GM21390 (cell line): Measurements from ENCODE around the gene DNAJC11.

Source experiments
- ATAC-seq: cut with Tn5 transposase; IDR thresholded peaks from one replicate; pipeline ENCODE4 v1.9.1; 2021; ENCODE audit not compliant: unreplicated experiment

The DNAJC11 gene

DNA sequence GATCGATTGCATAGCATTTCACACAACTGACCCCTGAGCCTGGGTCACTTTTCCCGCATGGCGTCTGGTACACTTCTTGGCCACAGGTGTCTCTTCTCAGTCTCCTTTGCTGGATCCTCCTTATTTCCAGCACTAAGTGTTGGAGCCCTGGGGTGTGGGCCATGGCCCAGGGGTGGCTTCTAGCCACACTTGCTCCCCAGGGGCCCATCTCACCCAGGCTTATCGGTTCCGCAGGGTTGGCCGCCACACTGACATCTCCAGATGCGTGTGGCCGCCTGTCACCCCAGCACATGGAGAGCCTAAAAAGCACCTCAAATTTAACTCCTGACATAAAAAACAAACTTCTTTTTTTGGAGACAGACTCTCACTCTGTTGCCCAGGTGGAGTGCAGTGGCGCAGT is 74.6 kb downstream of the DNAJC11 start:
- ATAC-seq, result no peak

DNA sequence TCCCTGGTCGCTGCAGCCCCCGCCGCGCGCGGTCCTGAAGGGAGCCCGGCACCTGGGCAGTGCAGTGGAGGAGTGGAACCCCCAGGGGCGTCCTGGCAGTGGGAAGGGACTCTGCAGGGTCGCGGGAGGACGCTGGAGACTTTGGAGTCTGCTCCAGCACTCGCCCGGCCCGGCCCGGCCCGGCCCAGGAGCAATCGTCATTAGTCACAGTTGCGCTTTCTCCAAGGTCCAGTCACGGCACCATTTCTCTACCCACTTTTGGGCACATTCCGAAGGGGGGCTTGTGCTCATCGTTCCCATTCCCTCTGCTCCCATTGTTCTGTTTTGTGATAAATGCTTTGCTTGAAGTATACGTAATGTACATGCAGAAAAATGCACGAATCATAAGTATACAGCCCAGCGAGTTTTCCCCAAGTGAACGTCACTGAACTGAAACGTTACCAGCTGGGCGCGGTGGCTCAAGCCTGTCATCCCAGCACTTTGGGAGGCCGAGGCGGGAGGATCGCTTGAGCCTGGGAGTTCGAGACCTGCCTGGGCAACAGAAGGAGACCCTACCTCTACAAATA is 75.9 kb downstream of the DNAJC11 start:
- no peak for ATAC-seq

DNA sequence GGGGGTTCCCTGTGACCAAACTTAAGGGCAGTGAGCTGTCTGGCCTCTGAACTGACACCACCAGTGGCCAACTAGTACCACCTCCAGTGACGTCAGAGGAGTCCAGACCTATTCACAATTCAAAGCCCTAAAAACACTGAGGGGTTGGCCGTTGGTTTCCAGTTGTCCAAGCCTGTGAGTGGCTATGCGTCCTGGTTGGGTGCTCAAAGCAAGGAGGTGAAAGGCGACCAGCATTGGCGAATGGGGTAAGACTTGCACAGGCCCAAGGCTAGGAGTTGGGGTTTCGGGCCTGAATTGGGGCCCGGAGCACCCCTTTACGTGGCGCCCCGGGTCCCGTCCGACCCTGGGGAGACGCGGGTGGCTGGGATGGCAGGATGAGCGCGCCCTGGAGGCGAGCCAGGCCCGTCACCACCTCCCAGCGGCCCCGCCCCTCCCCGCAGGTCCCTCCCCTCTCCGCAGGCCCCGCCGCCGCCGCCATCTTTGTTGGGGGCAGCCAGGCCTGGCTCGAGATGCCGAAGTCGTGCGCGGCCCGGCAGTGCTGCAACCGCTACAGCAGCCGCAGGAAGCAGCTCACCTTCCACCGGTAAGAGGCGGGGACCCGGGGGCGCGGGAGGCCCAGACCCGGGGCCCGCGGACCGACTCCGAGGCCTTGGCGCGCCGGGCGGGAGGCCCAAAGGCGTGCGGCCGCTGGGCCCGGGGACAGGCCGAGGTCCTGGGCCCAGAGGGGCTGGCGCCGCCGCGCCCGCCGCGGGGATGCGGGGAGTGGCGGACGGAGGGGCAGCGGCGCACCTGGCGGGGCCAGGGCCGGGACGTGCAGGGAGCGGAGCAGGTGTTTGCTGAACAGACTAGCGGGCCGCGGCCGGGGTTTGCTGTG is 76.7 kb downstream of the DNAJC11 start, which contains the start of gene THAP3:
THAP3 (plus strand) TSS at position 159 of the 874 bp plus-strand sequence; CDS start at position 510, 351 bp downstream.
- peak; percentile 82 for ATAC-seq

DNA sequence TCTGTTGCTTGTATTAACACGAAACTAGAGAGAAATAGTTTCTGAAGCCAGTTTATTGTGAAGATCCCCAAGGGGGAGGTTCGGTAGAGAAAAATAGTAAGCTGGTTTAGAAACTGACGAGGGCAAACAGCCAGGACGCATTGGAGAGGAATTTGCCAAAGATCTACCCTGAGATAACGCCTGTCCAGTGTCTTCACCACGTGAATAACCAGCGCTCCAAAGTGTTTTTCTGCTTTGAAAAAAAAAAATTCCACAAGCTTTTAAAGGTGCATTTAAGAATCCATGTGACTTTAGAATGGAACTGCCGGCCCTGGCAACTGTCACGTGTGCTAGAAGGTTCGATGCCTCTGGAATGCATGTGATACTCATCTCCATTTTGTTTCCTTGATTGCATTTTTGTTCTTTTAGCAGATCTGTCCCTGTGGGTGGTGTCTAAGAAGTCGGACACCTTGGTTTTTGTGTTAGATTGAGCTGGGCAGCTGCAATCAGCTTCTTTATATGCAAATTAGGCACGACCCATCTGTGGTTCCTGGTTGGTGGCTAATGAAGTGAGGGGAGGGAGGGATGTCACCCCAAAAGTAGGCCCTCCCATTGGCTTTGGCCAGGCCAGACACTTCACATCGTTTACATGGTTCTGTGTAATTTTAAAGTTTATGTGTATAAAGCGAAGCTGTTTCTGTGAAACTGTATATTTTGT is 78.2 kb downstream of the DNAJC11 start:
- ATAC-seq, result no peak

DNA sequence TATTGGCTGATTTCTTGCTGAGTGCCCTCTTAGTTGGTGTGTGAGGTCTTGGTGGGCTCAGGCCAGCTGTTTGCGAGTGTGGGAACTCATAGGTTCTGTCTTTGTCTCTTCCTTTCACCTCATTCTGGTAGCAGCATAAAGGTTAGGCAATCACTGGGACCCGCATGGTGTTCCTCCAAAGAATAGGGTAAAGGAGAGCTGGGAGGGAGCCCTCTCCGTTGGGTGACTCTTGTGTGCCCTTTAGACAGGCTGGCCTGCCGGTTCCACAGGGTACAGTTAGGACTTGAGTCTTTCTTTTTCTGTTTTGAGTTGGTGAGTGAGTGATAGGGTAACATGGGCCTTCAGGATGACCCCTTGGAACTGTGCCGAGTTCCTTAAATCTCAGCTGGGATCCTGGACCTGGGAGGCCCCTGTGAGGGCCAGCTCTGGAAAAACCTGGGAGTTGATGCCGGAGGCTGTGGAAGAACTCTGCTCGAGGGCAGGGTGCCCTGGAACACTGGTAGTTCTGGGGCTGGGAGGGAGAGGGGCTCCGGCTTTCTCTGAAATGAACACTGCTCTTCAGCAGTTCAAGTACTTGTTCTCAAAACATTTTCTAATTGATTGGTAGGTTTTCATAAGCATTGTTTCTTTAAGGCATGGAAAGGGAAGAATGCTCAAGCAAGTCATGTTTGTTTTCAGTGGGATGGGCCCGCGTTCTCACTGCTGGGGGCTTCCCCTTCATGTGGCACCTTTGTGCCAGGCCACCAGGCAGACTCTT is 79.0 kb downstream of the DNAJC11 start:
- ATAC-seq, result no peak

DNA sequence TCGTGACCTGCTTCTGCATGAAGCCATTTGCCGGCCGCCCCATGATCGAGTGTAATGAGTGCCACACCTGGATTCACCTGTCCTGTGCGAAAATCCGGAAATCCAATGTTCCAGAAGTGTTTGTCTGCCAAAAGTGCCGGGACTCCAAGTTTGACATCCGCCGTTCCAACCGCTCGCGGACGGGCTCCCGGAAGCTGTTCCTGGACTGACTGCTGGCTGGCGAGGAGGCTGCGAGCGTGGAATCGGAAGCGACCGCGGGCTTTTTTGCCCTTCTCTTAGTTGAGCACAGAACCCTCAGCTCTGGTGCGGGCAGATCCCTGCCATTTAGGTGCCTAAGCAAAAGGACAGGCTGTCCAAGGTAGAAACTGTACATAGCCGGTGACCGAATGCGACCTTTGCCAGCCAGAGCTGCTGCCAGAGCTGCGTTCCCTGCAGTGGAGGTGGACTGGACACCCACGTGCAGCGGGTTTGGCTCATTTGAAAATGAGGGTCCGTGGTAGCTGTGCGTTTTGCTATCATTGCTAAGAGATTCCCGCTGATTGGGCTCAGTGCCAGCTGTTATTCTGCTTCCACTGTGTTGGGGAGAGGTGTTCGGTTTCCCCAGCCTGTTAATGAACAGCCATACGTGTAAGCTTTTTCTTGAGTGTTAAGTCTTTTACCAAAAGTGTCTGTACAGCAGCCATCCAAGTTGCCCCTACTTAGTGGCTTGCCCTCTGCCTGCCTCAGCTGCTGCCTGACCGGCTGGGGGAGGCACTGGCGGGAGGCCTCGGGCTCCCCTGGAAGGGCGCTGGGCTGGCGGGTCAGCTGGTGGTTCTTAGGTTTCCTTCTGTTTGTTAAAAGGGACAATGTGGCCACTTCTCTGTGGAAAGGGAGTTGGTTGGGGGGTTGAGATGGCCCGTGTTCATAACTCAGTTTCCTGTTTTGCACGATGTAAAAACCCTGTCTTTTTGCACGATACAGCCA is 79.9 kb downstream of the DNAJC11 start:
- ATAC-seq, result no peak

DNA sequence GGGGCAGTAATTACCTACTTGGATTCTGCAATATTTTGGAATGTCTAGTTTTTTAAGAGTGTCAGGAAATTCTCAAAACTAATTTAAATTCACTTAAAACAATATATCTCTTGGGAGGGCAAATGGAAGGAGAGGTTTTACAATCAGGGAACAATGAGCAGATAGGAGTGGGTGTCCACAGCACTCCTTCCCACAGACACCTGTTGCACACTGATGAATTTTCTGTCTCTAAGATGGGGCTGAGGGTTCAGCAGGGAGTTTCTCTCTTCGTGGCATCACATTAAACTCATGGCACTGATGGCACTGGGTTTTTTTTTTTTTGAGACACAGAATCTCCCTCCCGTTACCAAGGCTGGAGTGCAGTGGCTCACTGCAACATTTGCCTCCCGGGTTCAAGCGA is 82.6 kb downstream of the DNAJC11 start:
- ATAC-seq, result no peak

DNA sequence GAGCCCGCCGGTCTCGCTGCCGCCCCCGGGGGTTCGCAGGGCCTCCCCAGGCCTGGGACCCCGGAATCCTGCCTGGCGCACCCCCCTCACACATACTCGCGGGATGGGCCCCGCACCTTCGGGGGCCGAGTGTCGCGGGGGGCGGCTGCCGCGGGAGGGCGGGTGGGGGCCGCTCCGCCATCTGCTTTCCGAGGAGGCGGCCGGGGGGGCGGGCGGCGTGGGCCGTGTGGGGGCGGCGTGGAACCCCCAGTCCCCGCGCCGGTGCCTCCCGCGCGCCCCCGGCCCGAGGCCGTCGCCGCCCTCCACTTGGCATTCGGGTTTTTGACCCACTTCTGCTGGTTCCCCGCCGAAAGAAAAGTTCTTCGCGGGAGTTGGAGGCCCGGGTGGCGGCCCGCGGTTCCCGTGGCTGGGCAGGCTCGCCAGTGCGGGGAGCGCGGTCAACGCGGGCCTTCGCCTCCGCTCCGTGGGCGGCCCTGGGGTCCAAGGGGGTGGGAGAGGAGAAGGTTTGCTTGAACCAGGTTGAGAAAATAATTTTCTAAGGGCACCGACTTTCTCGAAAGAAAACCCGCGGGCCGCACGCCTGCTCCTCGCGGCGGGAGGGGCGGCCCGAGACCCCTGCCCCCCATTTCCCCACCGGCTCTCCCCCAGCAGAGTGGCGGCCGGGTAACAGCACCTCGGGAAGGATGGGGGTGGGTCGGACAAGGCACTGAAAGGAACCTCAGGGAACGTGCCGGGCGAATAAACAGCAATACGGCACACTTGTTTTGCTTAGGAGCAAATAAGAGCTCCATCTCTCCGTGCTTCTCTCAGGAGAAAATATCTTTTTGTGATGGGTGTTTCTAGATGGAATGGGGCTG is 86.5 kb downstream of the DNAJC11 start:
- no peak for ATAC-seq

DNA sequence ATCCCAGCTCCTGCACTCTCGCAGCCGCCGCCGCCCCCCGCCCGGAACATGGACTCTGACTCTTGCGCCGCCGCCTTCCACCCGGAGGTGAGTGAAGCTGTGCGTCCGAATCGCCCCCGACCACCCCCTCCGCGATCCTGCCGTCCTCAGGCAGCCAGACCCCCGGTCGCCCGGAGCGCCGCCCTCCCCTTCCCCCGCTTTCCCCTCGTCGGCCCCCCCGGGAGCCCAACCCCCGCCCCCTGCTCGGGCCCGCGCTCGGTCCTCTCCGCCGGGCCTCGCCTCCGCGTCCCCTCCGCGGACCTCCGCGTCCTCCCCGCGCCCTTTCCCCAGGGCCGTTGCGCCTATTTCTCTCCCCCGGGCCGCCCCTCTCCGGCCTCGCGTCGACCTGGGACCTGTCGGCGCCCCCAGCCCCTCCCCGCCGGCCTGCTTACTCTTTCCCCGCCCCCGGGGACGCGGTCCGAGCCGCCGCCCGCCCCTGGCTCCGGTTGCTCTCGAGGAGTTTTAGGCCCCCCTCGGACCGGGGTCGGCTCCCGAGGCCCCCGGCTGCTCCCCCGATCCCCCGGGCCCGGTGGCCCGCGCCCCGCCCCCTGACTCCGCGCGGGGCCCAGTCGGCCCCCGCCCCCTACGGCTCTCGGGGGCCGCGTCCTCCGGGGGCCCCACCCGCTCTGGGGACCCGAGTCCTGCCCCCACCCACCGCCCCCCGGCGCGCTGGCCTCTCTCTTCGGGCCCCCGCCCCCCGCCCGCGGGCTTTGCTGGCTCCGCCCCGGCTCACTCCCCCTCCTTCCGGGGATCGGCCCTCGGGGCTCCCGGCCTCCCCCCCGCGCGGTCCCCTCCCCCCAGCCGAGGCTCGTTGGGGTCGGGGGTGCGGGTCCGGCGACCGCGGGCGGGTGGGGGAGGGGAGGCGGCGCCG is 87.3 kb downstream of the DNAJC11 start:
- no peak for ATAC-seq

DNA sequence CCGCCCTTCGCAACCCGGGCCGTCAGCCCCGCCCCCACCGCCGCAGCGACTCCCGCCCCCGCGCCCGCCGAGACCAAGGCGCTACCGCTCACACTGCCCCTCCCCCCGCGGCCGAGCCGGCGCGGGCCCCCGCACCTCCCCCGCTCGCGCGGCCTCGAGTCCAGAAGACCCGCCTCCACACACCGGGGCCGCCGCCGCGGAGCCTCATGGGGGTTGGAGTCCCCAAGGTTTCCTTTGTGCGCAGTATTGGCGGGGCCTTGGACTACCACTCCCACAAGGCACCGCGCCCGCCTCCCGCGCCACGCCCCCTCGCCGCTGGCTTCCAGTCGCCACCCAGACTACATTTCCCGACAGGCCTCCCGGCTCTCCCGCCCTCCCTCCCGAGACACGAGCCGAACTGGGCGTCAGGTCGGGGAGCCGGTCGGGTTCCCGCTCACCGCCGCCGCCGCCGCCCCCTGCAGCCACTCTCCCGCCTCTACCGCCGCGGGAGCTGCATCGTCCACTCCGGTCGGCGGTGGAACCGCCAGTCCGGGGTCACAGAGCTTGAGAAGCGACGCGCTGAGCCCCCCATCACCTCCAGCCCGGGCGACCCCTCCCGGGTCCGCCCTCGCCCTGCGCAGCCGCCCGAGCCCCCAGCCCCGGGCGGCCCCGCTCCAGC is 88.1 kb downstream of the DNAJC11 start, which contains the start of gene PHF13:
PHF13 (plus strand) TSS at position 371 of the 658 bp plus-strand sequence. CDS start 336 bp downstream, outside the sequence.
- ATAC-seq, result peak; percentile 89

DNA sequence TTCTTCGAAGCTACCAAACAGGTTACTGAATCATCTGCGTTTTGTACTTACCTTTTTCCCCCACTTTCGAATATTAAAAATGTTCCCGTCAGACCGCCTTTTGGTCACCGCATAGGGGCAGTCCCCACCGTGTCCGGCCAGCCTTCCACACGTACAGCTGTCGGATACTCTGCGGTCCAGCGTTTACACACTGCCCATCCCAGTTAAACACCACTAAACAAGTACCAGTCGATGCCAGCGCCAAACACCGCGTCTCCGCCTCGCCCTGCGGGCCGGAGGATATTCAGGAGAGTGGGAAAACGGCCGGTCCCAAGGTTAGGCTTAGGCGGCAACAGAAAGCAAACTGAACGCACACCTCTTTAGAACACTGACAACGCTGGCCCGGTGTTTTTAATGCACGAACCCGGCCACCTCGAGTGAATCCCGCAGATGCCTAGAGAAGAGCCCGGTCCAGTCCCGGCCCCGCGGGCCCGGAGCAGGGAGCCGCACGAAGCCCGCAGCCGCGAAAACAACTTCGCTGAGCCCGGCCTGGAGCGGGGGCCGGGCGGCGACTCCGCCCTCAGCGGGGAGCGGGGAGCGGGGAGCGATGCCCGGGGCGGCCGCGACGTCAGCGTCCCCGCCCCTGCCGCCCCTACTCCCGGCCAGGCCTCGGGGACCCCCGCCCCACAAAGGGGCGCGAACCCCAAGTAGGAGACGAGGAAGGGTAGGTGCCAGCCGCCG is 88.8 kb downstream of the DNAJC11 start:
- peak; percentile 35 for ATAC-seq

DNA sequence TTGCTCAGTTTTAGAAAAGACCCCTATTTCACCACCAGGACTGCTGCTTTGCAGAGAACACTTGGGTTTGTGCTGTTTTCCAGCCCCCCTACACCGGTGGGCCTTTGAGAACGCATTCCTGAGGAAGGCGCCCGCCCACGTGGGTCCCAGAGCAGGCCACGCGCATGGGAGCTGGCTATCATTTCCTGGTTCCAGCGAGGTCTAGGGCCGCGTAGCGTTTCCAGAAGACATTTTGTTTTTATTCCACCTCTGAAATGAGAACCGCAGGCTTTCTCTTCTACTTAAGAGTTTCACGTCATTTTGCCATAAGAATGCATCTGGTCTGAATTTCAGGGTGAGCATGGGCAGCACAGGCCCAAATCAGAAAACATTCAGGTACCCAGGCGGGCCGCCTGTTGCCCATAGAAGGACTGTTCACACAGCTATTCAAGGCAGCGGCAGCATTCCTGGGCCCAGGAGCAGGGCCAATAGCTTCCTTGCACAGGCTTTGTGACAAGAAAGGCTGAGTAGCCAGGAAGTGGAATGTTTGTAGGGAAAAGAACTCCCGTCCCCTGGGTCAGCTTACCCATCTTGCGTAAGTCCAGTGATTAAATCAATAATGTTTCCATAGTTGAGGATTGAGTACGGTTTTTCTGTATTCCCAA is 97.6 kb downstream of the DNAJC11 start:
- no peak for ATAC-seq

DNA sequence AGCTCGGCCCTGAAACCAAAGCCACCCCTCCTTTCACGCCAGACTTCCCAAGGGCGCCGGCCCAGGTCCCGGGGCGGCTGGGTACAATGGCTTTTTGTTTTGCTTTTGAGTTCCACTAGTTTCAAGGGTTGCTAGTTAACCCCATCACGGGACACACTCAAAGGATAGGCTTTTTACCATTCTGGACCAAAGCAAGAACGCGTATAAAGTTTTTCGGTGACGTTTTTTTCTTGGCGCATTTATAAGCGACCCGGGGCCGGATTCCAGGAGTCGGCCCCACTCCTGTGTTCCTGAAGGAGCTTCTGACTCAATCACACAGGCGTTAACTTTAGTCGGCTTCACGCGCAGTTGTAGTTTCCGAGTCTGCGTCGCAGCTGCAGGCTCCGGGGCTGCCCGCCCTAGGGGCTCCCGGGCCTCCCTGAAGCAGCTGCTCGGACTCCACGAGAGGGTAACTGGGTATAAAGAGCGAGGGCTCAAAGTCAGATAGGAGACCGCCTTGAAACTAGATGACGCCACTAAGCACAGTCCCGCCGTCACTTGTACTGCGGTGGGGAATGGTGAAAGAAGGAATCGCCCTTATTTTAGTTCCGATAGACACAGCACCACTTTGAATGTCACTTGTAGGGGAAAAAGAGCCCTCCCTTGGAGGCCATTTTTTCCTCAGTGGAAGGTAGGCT is 98.2 kb downstream of the DNAJC11 start:
- ATAC-seq, result peak; percentile 16

DNA sequence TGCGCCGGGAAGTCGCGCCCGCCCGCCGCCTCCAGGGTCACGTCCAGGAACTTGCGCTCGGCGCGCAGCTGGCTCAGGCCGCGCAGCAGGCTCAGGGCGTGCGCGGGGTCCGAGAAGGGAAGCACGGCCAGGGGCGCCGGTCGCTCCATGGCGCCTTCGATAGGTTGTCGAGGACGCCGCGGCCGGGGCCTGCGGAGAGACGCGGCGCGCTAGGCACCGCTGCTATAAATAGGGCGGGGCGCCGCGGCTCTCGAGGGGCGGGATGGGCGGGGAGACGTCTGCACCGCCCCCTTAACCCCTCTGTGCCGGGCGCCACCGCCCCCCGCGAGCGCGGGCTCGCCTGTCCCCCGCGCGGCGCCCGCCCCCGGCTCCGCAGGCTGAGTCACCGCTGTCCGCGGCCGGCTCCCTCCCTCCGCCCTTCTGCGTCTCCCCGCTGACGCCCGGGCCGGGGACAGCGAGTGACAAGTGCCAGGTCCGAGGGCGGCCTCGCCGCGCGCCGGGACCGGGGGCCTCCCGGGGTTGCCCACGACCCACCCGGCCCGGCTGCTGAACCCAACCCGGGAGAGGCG is 98.9 kb downstream of the DNAJC11 start, which contains the start of gene KLHL21:
KLHL21 (minus strand) TSS at position 201 of the 569 bp plus-strand sequence; CDS start at position 149, 52 bp downstream.
- ATAC-seq, result peak; percentile 48
